K562 (cell line): Measurements from ENCODE around the gene TCF4.

Source experiments
- MEIS2 ChIP-seq: fragments of 450-650 bp; IDR thresholded peaks from 2 replicates; pipeline ENCODE4 v1.6.1; 2014; ENCODE audit warnings: mild to moderate bottlenecking; ENCODE audit not compliant: partially characterized antibody
- THAP7 ChIP-seq: fragments of 250-450 bp; sonication (Bioruptor Pico); IDR thresholded peaks from 2 replicates; pipeline ENCODE4 v1.5.0; 2021

GRCh38 chr18:55402731-55403405, 185.1 kb downstream of the TCF4 start:
- no peak for TF ChIP-seq MEIS2
- TF ChIP-seq THAP7: no peak
